NCI-H1092 treated with DMSO at 0.1 percent for 48 hours (cell line): ENCODE data around the gene RFX5.

Experiments
- DNase-seq: peaks from one replicate; lab custom pipeline; 2025; lab: John Stamatoyannopoulos, UW

The RFX5 gene

DNA sequence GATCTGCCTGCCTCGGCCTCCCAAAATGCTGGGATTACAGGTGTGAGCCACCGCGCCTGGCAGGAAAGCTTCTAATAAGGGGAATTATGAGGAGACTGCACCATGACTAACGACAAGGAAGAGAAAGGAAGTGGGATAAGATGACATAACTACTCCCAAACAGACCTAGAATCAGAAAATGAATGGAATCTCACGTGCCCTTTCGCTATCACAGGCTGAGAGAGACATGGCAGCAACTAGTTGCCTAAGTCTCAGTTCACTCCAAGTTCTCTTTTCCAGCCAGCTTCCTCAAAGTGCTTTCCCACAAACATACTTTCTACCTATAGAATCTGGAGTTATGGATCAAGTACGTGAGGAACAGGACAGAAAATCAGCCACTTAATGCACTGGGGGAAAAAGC lies 21.8 kb downstream of the RFX5 start:
- DNase-seq, result no peak

DNA sequence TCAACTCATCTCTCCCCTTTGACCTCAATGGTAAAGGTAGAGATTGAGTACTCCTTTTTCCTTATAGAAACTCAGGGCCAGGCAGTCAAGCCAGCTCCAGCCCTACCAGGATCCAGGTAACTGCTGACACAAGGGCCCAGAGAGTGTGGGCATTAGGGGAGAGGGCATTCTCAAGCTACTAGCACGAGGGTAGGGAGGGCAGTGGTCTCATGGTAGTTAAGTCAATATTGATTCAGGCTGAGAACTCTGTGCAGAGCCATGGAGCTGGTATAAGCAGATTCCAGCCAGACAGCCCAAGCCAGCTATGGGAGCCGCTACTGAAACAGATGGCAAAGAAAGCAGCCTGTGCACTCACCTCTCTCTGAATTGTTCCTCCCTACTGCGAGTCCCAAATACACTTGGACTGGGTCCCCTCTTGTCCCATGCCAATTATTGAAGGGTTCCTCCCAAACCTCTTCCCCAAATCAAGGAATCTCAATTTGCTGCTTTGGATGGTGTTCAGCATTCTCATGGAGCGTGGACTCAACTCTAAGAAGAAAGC lies 22.6 kb downstream of the RFX5 start:
- DNase-seq, result no peak

DNA sequence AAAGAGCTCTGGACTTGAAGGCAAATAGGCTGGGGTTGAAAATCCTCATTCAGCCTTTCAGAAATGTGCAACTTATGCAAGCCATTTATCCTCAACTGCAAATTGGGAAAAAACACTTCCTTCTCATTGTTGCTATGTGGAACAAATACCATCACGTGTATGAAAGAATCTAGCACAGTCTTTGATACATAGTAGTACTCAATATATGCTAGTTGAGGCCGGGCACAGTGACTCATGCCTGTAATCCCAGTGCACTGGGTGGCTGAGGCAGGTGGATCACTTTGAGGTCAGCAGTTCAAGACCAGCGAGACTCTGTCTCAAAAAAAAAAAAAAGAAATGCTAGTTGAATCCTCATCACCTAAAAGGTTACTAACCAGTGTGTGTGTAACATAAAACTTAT lies 28.1 kb downstream of the RFX5 start:
- no peak for DNase-seq

DNA sequence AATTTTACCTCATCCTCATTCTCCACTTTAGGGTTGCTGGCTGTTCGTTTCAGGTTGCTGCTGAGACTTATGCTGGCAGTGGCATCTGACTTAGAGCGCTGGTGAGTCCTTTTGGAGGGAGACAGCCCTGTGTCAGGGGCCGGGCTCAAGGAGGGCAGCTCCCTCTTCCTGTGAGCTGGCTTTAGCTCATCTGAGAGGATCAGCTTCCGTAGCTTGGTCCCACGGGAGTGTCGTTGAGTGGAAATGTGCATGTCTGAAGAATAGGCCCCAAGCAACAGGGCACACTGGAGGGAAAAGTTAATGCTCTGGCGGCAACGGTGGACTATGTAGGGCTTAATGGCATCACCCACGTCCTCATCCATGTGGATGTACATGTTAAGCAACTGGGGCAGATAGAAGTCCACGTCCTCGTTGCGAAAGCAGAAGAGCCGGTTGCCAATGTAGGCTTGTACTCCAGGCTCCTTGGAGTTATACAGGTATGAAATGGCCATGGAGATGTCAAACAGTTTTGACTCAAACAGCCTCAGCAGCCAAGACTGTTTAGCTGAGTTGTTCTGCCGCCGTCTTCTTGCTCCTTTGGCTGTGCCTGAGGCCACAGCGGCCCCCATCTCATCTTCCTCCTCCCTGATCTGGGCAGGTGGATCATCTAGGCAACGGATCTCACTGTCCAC lies 31.4 kb downstream of the RFX5 start:
- no peak for DNase-seq

DNA sequence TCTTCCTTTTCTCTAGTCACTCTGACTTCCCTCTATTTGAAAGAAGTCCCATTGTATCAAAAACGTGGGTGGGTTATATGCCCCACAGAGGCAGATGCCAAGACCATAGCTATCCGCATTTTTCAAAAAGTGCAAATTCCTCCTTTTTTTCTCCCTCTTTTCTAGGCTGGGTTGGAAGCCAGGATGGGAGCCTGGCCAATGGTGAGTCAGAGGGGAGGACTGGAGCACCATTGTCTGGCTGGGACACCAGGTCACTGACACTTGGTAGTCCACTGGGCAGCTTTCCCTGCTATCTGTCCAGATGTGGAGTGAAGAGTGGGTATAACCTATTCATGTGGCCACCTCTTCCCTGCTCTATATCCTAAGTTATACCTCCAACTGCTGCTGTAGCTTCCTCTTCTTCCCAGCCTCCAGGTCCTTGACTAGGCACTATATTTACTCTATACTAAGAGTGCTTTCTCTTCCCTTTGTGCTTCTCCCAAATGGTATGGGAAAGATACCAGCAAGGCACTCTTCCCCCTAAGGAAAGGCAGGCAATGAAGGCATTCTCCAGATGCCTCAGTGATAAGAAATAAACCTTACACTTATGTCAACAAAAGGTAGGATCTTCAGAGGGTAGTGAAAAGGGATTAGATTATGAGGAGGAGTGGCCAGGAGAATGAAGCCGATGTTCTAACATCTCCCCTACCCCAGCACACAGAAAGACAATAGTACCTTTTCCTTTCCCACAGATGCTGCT lies 32.7 kb downstream of the RFX5 start:
- no peak for DNase-seq

DNA sequence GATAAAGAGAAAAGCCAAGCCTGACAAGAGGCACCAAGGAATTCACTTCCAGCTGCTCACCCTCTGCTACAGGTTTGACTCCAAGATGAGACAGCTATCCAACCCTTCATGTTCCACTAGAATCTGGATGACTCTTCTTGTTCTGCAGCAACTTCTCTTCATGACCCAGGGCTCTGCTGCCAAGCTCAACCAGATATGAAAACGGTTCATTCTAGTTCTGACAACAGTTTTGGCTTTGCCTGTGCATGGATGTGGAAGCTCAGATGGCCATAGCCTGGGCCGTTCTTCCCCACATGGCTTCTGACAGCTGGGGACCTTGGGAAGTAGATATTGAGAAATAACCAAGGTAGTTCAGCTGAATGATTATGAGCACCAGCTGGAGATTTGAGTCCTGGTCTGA lies 33.6 kb downstream of the RFX5 start:
- DNase-seq, result no peak

DNA sequence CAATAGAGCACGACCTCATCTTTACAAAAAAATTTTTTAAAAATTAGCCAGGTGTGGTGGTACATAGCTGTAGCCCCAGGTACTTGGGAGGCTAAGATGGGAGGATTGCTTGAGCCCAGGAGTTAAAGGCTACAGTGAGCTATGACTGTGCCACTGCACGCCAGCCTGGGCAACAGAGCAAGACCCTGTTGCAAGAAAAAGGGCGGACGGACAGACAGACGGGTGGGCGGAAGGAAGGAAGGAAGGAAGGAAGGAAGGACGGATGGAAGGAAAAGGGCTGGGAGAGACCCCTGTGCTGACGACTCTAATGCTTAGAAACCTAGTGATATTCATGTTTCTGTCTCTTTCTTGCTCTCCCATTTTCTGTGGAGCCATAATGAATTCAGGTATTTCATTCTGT lies 34.2 kb downstream of the RFX5 start:
- DNase-seq, result no peak

DNA sequence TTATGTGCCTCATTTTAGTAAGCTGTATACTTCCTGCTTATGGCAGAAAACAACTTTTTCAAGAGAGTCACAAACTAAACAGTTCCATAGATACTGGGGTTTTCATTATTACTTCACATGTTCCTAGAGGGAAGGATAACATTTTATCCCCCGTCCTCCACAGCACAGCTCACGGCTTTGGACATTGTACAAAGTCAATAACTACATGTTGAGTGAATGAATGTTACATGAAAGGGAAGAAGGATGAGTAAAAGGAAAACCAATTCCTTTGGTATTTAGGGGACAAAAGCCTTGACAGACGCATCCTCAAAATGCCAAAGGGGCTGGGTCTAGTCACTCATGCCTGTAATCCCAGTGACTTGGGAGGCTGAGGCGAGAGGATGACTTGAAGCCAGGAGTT lies 34.6 kb downstream of the RFX5 start:
- DNase-seq, result no peak

DNA sequence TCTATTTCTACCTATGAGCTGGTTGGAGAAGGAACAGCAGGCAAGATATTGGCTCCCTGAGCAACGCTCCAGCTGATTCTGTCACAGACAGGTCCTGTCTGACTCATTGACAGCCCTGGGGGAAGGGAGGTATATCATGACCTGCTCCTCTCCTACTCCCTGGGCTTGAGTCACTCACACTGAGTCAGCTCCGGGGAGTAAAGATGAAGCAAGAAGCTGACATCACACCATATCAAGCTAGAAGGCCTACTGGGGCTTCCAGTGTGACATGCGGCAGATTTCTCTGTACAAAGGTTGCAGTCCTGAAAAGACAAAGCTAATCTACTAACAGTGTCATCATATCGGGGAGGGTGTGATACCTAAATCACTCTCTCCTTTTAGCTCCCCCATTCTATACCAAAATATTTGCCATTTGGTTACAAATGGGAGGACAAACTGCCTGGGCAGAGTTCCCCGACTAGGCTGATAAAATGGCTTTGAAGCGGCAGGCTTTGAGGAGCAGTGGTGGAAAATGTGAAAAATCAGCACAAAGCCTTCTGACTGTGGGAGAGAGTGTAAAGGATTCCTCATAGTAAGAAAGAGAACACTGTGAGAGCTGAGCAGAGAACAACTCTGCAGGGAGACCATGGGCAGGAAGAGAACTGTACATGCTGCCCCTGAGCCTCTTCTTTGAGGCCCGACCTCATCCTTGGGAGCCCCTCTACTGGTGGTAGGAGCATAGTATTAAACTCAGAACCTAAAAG lies 35.3 kb downstream of the RFX5 start:
- DNase-seq, result no peak

DNA sequence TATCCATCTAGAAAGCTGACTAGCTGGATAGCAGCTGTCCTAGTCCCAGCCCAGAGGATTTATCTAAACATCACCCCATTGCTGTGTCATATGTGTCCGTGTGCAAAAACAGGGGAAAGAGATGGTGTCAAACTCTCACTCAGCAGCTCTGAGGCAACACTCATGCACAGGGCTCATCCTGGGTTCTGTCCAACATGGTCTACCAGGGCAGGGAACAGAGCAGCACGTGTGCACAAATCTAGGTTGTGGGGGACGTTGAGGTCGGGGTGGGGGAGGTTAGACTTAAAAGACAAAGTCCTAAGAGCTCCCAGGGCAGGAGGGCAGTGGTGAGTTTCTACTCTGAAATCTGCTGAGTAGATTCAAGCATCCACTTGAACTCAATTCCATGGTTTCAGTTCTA lies 36.0 kb downstream of the RFX5 start:
- no peak for DNase-seq

DNA sequence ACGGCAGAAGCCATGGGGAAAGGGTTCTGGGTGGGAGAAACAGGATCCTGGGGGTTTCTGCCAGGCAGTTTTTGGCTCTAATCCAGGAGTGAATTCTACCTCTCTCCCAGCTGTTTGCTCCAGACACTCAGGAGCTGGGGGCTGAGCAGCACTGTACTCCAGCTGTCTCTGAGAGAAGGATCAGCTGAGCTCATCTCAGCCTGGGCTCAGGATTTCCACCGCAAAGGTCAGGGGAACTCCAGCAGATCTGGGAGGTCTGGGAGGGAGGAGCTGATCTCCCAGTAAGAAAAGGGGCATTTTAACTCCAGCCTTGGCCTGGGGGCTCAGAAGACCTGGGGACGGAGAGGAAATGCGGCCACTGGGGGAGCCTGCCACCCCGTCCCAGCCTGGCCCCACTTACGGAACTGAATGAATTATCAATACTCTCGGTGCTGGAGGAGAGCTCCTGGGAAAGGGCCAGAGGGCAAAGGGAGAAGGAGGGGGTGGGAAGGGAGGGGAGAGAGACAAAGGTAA lies 37.2 kb downstream of the RFX5 start:
- DNase-seq, result peak; percentile 15

DNA sequence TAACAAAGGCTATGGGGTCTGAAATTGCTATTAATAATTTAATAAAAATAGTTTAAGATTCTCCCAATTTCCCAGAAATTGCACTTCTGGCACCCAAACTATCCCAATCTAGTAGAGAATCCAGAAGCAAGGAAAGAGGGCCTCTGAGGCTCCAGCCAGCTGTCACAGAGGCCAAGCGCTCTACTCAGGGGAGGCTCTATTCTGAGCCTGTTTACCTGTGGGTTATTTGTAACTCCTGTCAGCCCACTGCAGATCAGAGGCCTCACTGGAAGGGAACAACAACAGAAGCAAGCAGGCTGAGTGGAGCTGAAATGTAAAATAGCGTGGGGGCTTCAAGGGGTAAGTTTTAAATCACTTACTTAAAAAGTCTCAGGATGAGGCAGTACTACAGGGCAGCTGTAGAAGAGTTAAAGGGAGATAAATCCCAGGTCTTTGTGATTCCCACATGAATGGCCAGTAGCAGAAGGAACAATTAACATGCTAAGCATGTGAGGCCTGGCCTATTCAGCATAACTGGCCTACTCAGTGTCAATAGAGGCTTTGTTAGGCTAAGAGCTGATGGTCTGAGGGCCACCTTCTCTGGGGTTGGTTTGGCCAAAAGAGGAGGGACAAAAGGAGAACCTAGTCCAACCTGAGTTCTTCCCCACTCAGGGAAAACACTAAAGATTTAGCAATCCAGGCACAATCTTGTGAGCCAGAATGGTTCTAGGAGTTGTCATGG lies 52.1 kb downstream of the RFX5 start:
- no peak for DNase-seq

DNA sequence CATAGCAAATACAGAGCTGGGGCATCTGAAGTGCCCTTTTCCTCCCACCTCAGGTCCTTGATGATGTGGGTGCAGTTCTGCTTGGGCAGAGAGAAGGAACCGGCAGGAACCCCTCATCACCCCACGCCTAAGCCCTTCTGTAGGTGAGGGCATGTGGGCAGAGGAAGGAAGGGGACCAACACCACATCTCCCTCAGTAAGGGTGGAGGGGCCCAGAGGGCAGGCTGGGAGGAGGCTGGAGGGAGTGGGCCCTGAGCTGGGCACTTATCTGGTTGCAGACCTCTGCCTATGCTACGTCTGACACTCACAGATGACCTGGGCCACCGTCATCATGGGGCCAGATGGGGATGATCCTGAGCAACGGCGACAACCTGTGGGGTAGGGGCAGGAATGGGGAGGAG lies 54.0 kb downstream of the RFX5 start:
- no peak for DNase-seq

DNA sequence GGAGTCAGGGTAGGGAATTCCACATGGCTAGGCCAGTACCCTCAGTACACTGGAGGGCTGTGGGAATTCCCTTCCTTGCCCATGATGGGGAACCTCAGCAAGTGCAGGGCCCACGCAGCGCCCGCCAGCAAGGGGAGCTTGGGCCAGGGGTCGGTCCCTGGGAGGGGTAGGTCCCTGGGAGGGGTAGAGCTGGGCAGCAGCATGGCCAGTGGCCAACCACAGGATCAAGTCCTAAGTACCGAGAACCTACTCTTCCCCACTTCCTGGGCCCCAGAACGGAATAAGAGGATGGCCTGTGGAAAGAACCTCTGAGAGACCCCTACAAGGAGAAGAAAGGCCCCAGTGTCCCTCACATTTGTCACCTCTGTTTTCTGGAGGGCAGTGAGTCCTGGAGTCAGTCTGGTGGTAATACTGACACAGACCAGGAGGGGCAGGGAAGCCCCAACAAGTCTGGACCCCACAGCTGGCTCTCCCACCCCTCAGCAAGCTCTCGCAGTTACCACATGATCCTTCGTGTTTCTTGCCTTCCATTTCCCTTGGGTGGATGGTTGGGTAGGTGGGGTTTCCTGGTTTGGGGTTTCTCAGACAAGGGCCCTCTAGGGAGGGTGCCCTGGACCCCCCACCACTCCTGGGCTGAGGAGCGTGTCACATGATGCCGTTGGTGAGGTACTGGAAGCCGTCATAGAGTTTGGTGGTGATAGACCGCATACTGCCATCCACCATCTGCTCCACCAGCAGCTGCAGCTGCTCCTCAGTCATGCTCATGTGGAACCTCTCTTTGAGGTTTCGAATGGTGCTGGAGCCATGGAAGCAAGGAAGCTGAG lies 54.6 kb downstream of the RFX5 start:
- no peak for DNase-seq

DNA sequence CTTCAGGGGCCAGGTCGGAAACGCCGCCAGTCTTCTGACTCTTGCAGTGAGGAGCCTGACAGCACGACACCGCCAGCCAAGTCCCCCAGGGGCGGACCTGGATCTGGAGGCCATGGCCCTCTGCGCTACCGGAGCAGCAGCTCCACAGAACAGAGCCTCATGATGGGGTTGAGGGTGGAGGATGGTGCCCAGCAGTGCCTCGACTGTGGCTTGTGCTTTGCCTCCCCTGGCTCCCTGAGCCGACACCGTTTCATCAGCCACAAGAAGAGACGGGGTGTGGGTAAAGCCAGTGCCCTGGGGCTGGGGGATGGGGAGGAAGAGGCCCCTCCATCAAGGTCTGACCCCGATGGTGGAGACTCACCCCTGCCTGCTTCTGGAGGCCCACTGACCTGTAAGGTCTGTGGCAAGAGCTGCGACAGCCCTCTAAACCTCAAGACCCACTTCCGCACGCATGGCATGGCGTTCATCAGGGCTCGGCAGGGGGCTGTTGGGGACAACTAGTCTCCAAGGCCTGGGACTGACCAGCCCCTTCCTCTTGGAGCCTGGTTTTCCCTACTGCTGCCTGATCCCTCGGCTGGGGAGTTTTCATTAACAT lies 56.2 kb downstream of the RFX5 start:
- DNase-seq, result no peak
